PFSK-1 (cell line): ENCODE measurements around the gene FAM228A.

Source experiments
- FOXP2 ChIP-seq: optimal IDR thresholded peaks from 2 replicates; pipeline ENCODE3; 2011; ENCODE audit warnings: borderline replicate concordance, control low read depth, inconsistent platforms; ENCODE audit not compliant: insufficient read depth; ENCODE audit errors: extremely low read length, extremely low read depth
- POLR2AphosphoS5 ChIP-seq: IDR thresholded peaks from 2 replicates; pipeline ENCODE4 v1.6.1; 2012; ENCODE audit warnings: low read depth, mild to moderate bottlenecking, control low read depth, low read length, moderate library complexity
- SIN3A ChIP-seq: IDR thresholded peaks from 2 replicates; pipeline ENCODE4 v1.6.1; 2012; ENCODE audit warnings: mild to moderate bottlenecking, low read length, moderate library complexity, borderline replicate concordance; ENCODE audit not compliant: insufficient read depth
- TAF1 ChIP-seq: IDR thresholded peaks from 2 replicates; pipeline ENCODE4 v1.6.1; 2012; ENCODE audit warnings: low read length, control low read depth, borderline replicate concordance; ENCODE audit not compliant: insufficient read depth
- TF ChIP-seq, protein P1 (sequence below), 2 experiments: IDR thresholded peaks; 2 replicates each; pipeline versions ENCODE4 v1.6.1 to v1.8.0; 2011 to 2012; ENCODE audit warnings: low read depth in 2 of 2, low read length in 2 of 2, control low read depth in 1 of 2, inconsistent platforms in 1 of 2, mild to moderate bottlenecking in 1 of 2, moderate library complexity in 1 of 2; ENCODE audit not compliant: insufficient read depth in 1 of 2

DNA sequence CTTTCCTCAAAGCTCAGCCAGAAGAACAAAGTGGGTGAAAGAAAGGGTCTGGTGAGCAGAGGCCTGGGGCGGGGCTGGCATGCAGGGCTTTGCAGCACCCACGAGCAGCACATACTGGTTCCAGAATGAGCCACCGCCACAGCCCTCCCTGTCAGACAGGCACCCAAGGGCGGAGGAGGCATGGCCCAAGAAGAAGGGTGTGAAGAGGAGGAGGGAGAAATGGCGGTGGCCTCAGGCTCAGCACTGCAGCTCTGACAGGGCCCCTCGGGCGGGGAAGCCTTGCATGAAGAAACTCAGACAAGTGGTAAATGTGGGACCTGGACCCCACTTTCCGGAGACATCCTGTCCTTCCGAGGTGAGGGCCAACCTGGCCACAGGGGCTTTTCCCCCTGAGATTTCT lies 15.7 kb downstream of the FAM228A start:
- TF ChIP-seq POLR2AphosphoS5, result no peak
- TF ChIP-seq, protein P1, sequence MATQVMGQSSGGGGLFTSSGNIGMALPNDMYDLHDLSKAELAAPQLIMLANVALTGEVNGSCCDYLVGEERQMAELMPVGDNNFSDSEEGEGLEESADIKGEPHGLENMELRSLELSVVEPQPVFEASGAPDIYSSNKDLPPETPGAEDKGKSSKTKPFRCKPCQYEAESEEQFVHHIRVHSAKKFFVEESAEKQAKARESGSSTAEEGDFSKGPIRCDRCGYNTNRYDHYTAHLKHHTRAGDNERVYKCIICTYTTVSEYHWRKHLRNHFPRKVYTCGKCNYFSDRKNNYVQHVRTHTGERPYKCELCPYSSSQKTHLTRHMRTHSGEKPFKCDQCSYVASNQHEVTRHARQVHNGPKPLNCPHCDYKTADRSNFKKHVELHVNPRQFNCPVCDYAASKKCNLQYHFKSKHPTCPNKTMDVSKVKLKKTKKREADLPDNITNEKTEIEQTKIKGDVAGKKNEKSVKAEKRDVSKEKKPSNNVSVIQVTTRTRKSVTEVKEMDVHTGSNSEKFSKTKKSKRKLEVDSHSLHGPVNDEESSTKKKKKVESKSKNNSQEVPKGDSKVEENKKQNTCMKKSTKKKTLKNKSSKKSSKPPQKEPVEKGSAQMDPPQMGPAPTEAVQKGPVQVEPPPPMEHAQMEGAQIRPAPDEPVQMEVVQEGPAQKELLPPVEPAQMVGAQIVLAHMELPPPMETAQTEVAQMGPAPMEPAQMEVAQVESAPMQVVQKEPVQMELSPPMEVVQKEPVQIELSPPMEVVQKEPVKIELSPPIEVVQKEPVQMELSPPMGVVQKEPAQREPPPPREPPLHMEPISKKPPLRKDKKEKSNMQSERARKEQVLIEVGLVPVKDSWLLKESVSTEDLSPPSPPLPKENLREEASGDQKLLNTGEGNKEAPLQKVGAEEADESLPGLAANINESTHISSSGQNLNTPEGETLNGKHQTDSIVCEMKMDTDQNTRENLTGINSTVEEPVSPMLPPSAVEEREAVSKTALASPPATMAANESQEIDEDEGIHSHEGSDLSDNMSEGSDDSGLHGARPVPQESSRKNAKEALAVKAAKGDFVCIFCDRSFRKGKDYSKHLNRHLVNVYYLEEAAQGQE (IDR thresholded peaks at IDR 0.05; ENCODE audit: insufficient read depth in 1 of 2, low read depth in 2 of 2, low read length in 2 of 2), result no peak
- TF ChIP-seq TAF1, result no peak
- no peak for TF ChIP-seq SIN3A
- TF ChIP-seq FOXP2, result no peak
